ENCODE measurements around the gene PTPRH. TPM values are rescaled to one million over a fixed set of nuclear protein-coding genes. Genes with fewer than 3 reads are reported as not detected.

PTPRH gene
- total RNA-seq, 1 donor from 2014 or later, result 4.4 TPM

- Histone ChIP-seq H3K36me3 (peaks cover 0 to 62% of the 10 kb centered on the region in 2 donors), H3K27ac (no peak overlapping the region), H3K4me1 (no peaks in the 10 kb centered on the region), H3K27me3 (no peaks in the 10 kb centered on the region), H3K4me3 (no peak overlapping the region), H3K9me3 (no peaks in the 10 kb centered on the region)
- DNase-seq (ENCODE audit: extremely low spot score in 2 of 2), result no peak
- intact Hi-C loops (cut with DNase I), result no loop called here
- TF ChIP-seq POLR2AphosphoS5 (IDR thresholded peaks at IDR 0.05; ENCODE audit: insufficient read depth in 1 of 2, low read depth in 1 of 2) (no peak), CTCF (IDR thresholded peaks at IDR 0.05) (no peak), POLR2A (IDR thresholded peaks at IDR 0.05) (no peak)
Observed at GRCh38 chr19:55230329-55230728, 21.0 kb upstream of the PTPRH start.

- Histone ChIP-seq H3K36me3 (peaks cover 0 to 60% of the 10 kb centered on the region in 2 donors), H3K27ac (no peak overlapping the region), H3K4me1 (no peaks in the 10 kb centered on the region), H3K27me3 (no peaks in the 10 kb centered on the region), H3K9me3 (no peaks in the 10 kb centered on the region), H3K4me3 (no peak overlapping the region)
- intact Hi-C loops (cut with DNase I), result no loop called here
- DNase-seq (ENCODE audit: extremely low spot score in 2 of 2), result no peak
- no peak for TF ChIP-seq POLR2AphosphoS5 (IDR thresholded peaks at IDR 0.05; ENCODE audit: insufficient read depth in 1 of 2, low read depth in 1 of 2)
- no peak for TF ChIP-seq CTCF (IDR thresholded peaks at IDR 0.05)
- no peak for TF ChIP-seq POLR2A (IDR thresholded peaks at IDR 0.05)
Observed at GRCh38 chr19:55229789-55230182, 20.5 kb upstream of the PTPRH start.

- Histone ChIP-seq H3K27me3 (no peaks in the 10 kb centered on the region), H3K36me3 (peaks cover 0 to 56% of the 10 kb centered on the region in 2 donors), H3K27ac (no peak overlapping the region), H3K4me1 (no peaks in the 10 kb centered on the region), H3K4me3 (no peak overlapping the region), H3K9me3 (no peaks in the 10 kb centered on the region)
- DNase-seq (ENCODE audit: extremely low spot score in 2 of 2), result no peak
- intact Hi-C loops (cut with DNase I), result no loop called here
- TF ChIP-seq CTCF (IDR thresholded peaks at IDR 0.05), result no peak
- TF ChIP-seq POLR2A (IDR thresholded peaks at IDR 0.05), result no peak
Observed at GRCh38 chr19:55229145-55229788, 20.0 kb upstream of the PTPRH start.

- H3K9me3 ChIP-seq, result no peaks in the 10 kb centered on the region
- TF ChIP-seq POLR2AphosphoS5 (IDR thresholded peaks at IDR 0.05; ENCODE audit: insufficient read depth in 1 of 2, low read depth in 1 of 2), result no peak
- no peak for TF ChIP-seq POLR2A (IDR thresholded peaks at IDR 0.05)
- DNase-seq (ENCODE audit: extremely low spot score in 2 of 2), result no peak
- no peak within 1 kb of the TSS for H3K27ac ChIP-seq
- H3K4me1 ChIP-seq, result no peaks in the 10 kb centered on the region
- no peaks in the 10 kb centered on the region for H3K27me3 ChIP-seq
- H3K36me3 ChIP-seq, result peaks cover 0 to 49% of the 10 kb centered on the region in 2 donors
- intact Hi-C loops (cut with DNase I), result no loop called here
- H3K4me3 ChIP-seq, result no peak within 1 kb of the TSS
Observed at GRCh38 chr19:55228403-55229031, 19.2 kb upstream of the PTPRH start, which contains the start of gene TMEM86B. Gene TMEM86B, minus strand, starts transcription at chr19:55228763. Its CDS starts 22 bp downstream, at chr19:55228741.

- no peak overlapping the region for H3K4me3 ChIP-seq
- intact Hi-C loops (cut with DNase I), result no loop called here
- no peak for DNase-seq (ENCODE audit: extremely low spot score in 2 of 2)
- no peaks in the 10 kb centered on the region for H3K9me3 ChIP-seq
- no peak overlapping the region for H3K27ac ChIP-seq
- H3K27me3 ChIP-seq, result no peaks in the 10 kb centered on the region
- TF ChIP-seq CTCF (IDR thresholded peaks at IDR 0.05), result no peak
- no peak for TF ChIP-seq POLR2AphosphoS5 (IDR thresholded peaks at IDR 0.05; ENCODE audit: insufficient read depth in 1 of 2, low read depth in 1 of 2)
- no peak for TF ChIP-seq POLR2A (IDR thresholded peaks at IDR 0.05)
- H3K4me1 ChIP-seq, result no peaks in the 10 kb centered on the region
- peaks cover 0 to 46% of the 10 kb centered on the region in 2 donors for H3K36me3 ChIP-seq
Observed at GRCh38 chr19:55228015-55228391, 18.7 kb upstream of the PTPRH start.
